ENCODE results near the gene SP2.
A peak's percentile ranks its signal among the peaks of the same experiment; 100 is the strongest.

The SP2 gene

GRCh38 chr17:47895856-47896671 lies at the start of gene SP2:
Gene SP2 (plus strand): TSS chr17:47896236. CDS start chr17:47896287, 51 bp downstream.
- peak; percentile 100 for DNase-seq

GRCh38 chr17:47846716-47847340 lies 49.2 kb upstream of the SP2 start:
- no peak for DNase-seq

- DNase-seq, result no peak
Measured at GRCh38 chr17:47847341-47848197, 48.5 kb upstream of the SP2 start.

- DNase-seq, result no peak
Measured at GRCh38 chr17:47848198-47848513, 47.9 kb upstream of the SP2 start.

GRCh38 chr17:47850373-47850691 lies 45.7 kb upstream of the SP2 start:
- DNase-seq, result peak; percentile 24

- DNase-seq, result peak; percentile 82
Measured at GRCh38 chr17:47850692-47851573, 45.1 kb upstream of the SP2 start, which contains the start of gene SP6. Gene SP6 (minus strand): TSS chr17:47851163. CDS start chr17:47848429, 2,734 bp downstream.

- DNase-seq, result no peak
Measured at GRCh38 chr17:47851764-47852112, 44.3 kb upstream of the SP2 start.

GRCh38 chr17:47852113-47852949 lies 43.7 kb upstream of the SP2 start:
- DNase-seq, result no peak

- no peak for DNase-seq
Measured at GRCh38 chr17:47853616-47854015, 42.4 kb upstream of the SP2 start.

GRCh38 chr17:47855737-47856136 lies 40.3 kb upstream of the SP2 start:
- no peak for DNase-seq

GRCh38 chr17:47856830-47857229 lies 39.2 kb upstream of the SP2 start:
- no peak for DNase-seq

- no peak for DNase-seq
Measured at GRCh38 chr17:47857551-47858455, 38.2 kb upstream of the SP2 start.

- DNase-seq, result no peak
Measured at GRCh38 chr17:47860386-47860785, 35.6 kb upstream of the SP2 start.

GRCh38 chr17:47862621-47863440 lies 33.2 kb upstream of the SP2 start:
- no peak for DNase-seq

GRCh38 chr17:47864791-47865216 lies 31.2 kb upstream of the SP2 start:
- DNase-seq, result peak; percentile 90

- peak; percentile 41 for DNase-seq
Measured at GRCh38 chr17:47866941-47867340, 29.1 kb upstream of the SP2 start.

GRCh38 chr17:47867813-47868533 lies 28.1 kb upstream of the SP2 start:
- peak; percentile 58 for DNase-seq

- no peak for DNase-seq
Measured at GRCh38 chr17:47869114-47869513, 26.9 kb upstream of the SP2 start.

- no peak for DNase-seq
Measured at GRCh38 chr17:47870056-47870455, 26.0 kb upstream of the SP2 start.
